Measurements from ENCODE around the gene JCAD.

The JCAD gene

DNA sequence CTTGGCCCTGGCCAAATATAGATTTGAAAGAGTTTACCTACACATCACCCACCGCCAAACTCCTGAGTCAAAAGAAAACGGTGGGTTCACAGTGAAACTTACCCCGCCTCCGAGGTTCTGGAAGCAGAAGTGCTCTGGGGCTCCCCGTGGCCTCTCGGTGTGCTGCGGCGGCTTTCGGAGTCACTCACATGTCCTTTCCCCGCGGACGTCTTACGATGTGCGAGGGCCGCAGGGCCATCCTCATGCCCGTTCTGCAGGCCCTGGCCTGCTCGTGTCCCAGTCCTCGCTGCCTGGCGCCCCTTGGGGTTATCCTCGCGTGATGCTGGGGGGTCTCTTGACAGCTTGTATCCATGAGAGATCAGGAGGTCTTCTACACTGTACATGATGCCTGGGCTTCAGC lies 12.0 kb downstream of the JCAD start:
- no peak for DNase-seq
- no peak for TF ChIP-seq POLR2A (IDR thresholded peaks at IDR 0.05; ENCODE audit: low read length)
- TF ChIP-seq GATA1 (IDR thresholded peaks at IDR 0.05; ENCODE audit: low read depth, low read length), result no peak

DNA sequence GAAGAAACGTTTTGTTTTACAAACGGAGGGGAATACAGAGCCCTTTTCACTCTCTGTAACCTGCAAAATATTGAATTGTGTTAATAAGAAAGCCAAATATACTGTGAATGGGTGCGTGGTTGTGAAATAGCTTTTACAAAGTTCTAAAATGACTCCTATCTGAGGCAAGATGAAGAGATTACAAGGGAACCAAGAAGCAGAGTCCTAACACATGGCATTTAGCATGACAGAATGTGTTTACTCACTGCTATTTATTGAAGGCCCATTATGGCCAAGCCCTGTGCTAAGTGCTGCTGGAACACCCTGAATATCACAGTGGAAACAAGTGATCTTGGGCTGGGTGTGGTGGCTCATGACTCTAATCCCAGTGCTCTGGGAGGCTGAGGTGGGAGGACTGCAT lies 12.9 kb downstream of the JCAD start:
- no peak for TF ChIP-seq POLR2A (IDR thresholded peaks at IDR 0.05; ENCODE audit: low read length)
- TF ChIP-seq GATA1 (IDR thresholded peaks at IDR 0.05; ENCODE audit: low read depth, low read length), result no peak
- no peak for DNase-seq

DNA sequence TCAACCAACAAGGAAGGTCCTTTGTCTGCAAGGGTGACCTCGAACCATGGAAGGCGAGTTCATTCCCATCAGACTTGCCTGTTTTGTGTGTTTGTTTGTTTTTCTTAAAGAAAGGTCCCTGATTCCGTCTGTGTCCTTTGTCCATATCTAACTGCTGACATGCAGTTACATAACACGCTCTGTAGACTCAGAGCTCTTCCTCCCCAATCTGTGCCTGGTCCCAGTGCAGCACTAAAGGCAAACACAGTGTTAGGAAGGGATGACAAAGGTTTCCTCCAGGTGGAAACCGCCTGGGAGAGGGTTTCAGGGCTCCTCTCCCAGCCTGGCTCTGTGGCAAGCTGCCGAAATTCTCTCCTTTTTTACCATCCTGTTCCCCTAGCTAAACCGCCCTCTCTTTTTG lies 13.4 kb downstream of the JCAD start:
- no peak for TF ChIP-seq GATA1 (IDR thresholded peaks at IDR 0.05; ENCODE audit: low read depth, low read length)
- TF ChIP-seq POLR2A (IDR thresholded peaks at IDR 0.05; ENCODE audit: low read length), result no peak

DNA sequence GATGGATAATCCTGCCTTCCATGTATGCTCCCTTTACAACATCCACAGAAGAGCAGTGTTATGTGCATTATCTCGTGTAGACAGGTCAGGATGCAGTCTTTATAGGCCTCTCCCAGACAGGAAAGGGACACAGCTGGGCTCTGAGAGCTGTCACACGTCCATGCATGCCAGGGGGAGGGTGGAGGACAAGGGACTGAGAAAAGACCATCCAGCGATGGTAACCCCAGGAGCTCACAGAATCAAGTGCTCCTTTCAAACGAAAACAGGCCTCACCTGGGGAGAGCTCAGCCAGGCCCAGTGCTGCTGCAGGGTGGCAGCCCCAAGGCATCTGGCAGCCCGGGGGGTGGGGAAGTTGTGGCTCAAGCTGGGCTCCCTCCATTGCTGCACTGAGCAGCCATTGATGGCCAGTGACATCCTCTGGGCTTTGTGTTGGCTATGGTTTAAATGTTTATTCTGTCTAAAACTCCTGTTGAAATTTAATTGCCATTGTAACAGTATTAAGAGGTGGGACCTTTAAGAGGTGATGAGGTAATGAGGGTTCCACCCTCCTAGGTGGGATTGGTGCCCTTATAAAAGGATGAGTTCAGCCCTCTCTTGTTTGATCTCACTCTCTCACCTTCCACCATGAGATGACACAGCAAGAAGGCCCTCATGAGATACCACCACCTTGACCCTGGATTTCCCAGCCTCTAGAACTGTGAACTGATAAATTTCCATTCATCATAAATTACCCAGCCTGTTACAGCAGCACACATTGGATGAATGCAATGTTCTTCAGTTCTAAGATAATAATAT lies 15.7 kb downstream of the JCAD start:
- no peak for TF ChIP-seq GATA1 (IDR thresholded peaks at IDR 0.05; ENCODE audit: low read depth, low read length)
- TF ChIP-seq POLR2A (IDR thresholded peaks at IDR 0.05; ENCODE audit: low read length), result no peak
- DNase-seq, result no peak

More for the DNA sequence above, 13.4 kb downstream of the JCAD start:
- no peak for DNase-seq

DNA sequence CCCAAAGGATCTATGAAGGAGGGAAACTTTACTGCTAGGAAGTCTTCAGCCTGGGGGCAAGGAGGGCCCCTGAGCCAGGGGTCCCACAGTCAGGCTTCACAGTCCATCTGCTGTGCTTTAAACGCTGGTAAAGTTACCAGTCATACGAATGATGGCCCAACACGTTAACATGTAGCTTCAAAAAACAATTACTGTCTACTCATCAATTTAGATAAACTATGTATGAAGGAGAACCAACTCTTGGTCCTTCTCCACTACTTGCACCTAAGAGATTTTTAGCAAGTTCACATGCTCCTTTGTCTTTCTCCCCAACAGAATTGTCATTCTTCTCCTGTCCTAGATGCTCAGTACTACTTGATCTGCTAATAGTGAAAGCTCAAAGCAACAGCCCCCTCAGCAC lies 16.6 kb downstream of the JCAD start:
- TF ChIP-seq GATA1 (IDR thresholded peaks at IDR 0.05; ENCODE audit: low read depth, low read length), result no peak
- no peak for TF ChIP-seq POLR2A (IDR thresholded peaks at IDR 0.05; ENCODE audit: low read length)
- DNase-seq, result no peak

DNA sequence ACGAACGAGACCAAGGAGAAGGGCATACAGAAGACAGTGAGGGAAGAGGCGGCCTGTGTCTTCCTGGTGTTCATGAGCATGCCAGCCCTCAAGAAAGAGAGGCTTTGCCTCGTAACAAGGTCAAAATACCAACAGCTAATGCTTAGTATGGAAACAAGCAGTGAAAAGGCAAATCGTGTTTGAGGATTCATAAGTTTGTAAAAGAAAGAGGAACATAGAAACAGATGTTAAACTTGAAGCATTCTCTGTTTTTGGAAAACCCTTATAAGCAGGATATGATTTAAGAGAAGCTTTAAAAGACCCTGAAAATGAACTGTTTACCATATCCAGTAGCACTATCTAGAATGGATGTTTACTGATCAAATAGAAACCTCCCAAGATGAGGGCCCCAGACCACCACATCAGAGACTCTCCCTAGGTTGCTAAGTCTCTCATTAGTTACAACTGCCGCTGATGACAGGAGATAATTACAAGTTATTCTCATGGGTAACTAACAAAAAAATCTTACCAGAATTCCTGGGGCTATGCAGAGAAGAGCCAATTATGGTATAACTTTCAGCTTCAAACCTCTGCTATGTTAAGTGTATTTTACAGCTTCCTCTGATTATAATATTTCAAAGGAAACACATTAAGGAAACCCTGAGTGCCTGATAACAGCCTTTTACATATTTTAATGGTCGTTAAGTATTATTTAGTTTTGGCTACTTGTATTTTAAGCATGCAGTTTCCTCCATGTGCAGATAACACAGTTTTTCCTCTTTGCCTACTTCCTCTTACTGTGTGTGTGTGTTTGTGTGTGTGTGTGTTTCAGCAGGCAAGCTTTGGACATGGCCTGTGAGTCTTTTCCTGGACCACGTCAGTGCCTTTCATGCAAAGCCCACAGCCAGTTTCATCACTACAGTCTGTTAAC lies 17.9 kb downstream of the JCAD start:
- TF ChIP-seq POLR2A (IDR thresholded peaks at IDR 0.05; ENCODE audit: low read length), result no peak
- no peak for TF ChIP-seq GATA1 (IDR thresholded peaks at IDR 0.05; ENCODE audit: low read depth, low read length)

DNA sequence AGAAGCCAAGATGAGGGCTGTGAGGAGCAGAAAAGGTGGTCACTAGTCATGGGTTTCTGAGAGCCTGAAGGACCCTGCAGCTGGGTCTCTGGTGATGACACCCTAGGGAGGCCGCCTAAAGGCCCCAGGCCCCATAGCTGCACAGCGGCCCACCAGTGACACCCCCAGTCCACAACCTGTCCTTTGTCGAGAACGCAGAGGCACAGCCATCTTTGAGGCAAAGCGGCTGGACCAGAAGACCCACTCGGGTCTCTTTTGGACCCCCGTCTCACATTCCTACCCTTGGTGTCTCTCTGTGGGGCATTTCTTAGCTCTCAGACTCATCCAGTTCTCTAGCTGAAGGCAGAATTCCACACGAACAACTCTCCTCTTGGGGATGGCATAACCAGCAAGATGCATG lies 18.8 kb downstream of the JCAD start:
- no peak for TF ChIP-seq GATA1 (IDR thresholded peaks at IDR 0.05; ENCODE audit: low read depth, low read length)
- no peak for TF ChIP-seq POLR2A (IDR thresholded peaks at IDR 0.05; ENCODE audit: low read length)
- no peak for DNase-seq

More for the DNA sequence above, 17.9 kb downstream of the JCAD start:
- no peak for DNase-seq

DNA sequence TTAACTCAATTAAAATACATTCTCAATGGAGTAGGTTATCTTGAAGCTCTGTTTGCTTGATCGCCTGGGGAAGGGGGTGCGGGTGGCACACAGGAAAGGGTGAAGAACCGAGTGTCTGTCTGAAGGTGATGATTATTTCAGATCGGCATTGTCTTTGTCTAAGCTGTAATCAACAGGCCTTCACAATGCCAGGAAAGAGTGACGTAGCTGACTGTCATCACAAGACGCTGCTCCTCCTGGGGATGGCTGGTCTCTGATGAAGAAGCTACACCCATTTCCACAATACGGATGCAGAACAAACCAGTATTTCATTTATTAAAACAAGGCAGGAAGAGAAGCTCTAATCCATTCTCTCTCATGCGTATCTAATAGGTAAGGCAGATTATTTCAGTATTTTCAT lies 19.4 kb downstream of the JCAD start:
- no peak for DNase-seq
- TF ChIP-seq GATA1 (IDR thresholded peaks at IDR 0.05; ENCODE audit: low read depth, low read length) (no peak), POLR2A (IDR thresholded peaks at IDR 0.05; ENCODE audit: low read length) (no peak)

DNA sequence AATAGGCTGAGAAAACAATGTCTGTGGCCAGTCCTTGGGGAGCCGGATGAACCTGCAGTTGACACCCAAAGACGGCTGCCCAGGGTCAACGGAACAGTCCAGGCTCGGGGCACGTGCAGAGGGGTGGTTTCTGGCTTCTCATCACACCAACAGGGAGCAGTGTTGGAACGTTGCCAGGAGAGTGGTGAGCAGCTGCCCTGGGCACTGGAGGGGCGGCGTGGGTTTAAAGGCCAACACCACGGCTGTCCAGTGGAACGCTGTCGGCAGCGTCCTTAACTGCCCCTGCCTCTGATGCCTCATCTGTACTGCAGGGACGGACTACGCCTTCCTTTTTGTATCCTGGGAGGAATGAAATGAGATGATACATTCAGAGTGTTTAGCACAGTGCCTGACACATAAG lies 19.8 kb downstream of the JCAD start:
- TF ChIP-seq POLR2A (IDR thresholded peaks at IDR 0.05; ENCODE audit: low read length) (no peak), GATA1 (IDR thresholded peaks at IDR 0.05; ENCODE audit: low read depth, low read length) (no peak)
- DNase-seq, result no peak

DNA sequence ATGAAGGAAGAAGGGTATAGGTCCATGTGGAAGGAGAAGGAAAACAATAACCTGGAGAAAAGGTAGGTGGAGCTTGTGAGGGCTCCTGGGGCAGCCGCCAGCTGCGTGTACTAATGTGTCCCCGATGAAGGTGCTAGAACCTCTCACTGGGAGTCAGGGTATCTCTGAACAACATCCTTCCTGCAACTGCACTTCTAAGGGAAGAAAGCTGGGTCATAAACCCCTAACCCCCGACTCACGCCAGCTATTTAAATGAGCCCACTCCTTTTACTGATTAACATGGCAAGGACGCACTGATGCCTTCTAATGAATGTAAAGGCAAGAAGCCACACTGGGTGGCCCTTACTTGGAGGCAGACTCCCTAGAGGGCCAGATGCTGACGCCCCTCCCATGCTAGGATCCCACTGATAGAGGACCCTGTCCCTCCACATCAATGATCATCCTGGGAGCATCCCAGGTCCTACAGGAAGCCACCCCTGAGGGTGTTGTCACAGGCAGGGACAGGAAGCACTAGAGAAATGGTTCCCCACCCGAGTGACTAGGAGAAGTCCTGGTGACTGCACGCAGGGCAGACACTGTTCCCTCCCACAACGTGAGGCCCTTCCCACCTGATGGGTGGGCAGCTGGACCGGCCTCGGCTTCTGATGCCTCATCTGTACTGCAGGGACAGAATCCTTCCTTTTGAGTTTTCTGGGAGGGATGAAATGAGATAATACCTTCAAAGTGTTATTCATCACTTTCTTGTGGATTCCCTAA lies 20.4 kb downstream of the JCAD start:
- no peak for TF ChIP-seq GATA1 (IDR thresholded peaks at IDR 0.05; ENCODE audit: low read depth, low read length)
- TF ChIP-seq POLR2A (IDR thresholded peaks at IDR 0.05; ENCODE audit: low read length), result no peak
- no peak for DNase-seq

DNA sequence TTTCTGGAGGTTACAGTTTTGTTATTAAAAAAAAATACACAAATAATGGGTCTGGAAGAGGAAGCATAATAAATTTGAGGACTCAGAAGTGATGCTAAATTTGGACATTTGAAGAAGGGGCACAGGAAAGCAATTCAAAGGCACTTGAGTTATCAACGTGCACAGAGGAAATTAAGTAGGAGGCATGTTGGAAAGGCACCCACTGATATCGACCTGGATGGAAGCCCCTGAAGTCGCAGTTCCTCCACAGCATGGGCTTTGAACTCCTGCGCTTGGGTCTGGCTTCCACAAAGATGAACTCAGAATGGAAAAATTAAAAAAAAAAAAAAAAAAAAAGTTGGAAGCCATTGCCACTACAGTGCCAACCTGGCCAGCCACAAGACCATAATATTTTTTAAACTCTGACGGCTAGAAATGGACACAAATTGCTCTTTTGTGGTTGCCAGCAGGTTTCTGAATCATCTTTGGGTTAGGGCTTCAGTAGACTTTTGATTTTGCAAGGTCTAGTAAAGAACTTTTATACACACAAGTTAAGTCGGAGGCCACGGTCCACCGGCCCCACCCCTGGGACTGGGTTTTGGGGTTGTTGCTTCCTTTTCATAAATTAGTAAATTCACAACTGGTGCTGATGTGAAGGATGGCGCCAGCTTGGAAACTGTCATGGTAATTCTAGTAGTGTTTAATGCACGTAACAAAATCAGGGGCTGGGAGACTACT lies 21.6 kb downstream of the JCAD start:
- DNase-seq, result no peak
- TF ChIP-seq GATA1 (IDR thresholded peaks at IDR 0.05; ENCODE audit: low read depth, low read length) (no peak), POLR2A (IDR thresholded peaks at IDR 0.05; ENCODE audit: low read length) (no peak)

DNA sequence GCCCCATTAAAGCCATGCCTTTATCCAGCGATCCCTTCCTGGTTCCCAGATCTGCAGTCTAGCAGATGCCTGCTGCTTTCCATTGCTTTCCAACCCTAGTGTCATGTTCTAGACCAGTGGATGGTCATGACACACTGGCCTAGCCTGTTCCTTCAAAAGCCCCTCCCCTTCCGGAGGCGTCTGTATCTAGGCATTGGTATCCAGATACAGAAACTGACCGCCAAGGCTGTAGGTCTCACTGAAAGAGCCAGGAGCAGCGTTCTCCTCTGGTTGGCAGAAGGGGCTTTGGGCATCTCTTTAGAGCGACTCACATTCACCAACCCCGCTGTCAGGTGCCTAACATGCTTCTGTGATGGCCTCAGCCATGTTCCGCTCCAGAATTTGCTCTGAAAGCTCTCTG lies 22.6 kb downstream of the JCAD start:
- no peak for TF ChIP-seq GATA1 (IDR thresholded peaks at IDR 0.05; ENCODE audit: low read depth, low read length)
- TF ChIP-seq POLR2A (IDR thresholded peaks at IDR 0.05; ENCODE audit: low read length), result no peak
- no peak for DNase-seq

DNA sequence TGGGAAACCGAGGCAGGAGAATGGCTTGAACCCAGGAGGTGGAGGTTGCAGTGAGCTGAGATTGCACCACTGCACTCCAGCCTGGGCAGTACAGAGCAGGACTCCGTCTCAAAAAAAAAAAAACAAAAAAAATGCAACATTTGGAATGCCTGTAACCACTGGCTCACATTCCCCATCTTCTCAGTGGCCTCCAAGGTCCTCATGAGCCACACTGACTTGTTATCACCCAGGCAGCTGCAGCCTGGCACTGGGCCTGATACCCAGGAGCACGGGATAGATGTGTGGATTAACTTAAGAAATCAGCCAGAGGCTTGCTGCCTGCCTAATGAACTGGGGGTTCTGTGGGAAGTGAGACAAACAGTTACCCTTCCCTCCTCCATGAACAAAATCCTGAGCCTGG lies 23.0 kb downstream of the JCAD start:
- no peak for DNase-seq
- TF ChIP-seq POLR2A (IDR thresholded peaks at IDR 0.05; ENCODE audit: low read length) (no peak), GATA1 (IDR thresholded peaks at IDR 0.05; ENCODE audit: low read depth, low read length) (no peak)
